NCI-H2196 treated with DMSO at 0.1 percent for 48 hours (cell line): ENCODE data around the gene REL.
"Not testable (repeated sequence)": the region's sequence is repeated elsewhere in the genome, so short reads cannot be mapped to it uniquely, and the experiment has no call there.

Source experiments
- DNase-seq: peaks from one replicate; lab custom pipeline; 2025; ENCODE audit not compliant: unreplicated experiment; lab: John Stamatoyannopoulos, UW

REL gene

GRCh38 chr2:60867007-60867406 is 14.4 kb upstream of the REL start:
- DNase-seq = no peak

- no peak for DNase-seq
Measured at GRCh38 chr2:60867848-60868247, 13.5 kb upstream of the REL start.

- DNase-seq = no peak
Measured at GRCh38 chr2:60868589-60869273, 12.6 kb upstream of the REL start.

GRCh38 chr2:60872510-60872928 is 8.9 kb upstream of the REL start:
- no peak for DNase-seq

- DNase-seq = no peak
Measured at GRCh38 chr2:60873381-60873780, 8.0 kb upstream of the REL start.

- no peak for DNase-seq
Measured at GRCh38 chr2:60875520-60875919, 5.9 kb upstream of the REL start.

GRCh38 chr2:60880643-60881046 is 729 bp upstream of the REL start:
- no peak for DNase-seq

GRCh38 chr2:60882971-60883753 is 1.8 kb downstream of the REL start:
- DNase-seq = no peak

- DNase-seq = no peak
Measured at GRCh38 chr2:60883896-60884295, 2.5 kb downstream of the REL start.

GRCh38 chr2:60884800-60885199 is 3.4 kb downstream of the REL start:
- no peak for DNase-seq

- no peak for DNase-seq
Measured at GRCh38 chr2:60885683-60886082, 4.3 kb downstream of the REL start.

- DNase-seq = no peak
Measured at GRCh38 chr2:60886991-60887390, 5.6 kb downstream of the REL start.

GRCh38 chr2:60888853-60889252 is 7.5 kb downstream of the REL start:
- no peak for DNase-seq

- DNase-seq = not testable (repeated sequence)
Measured at GRCh38 chr2:60889581-60890392, 8.4 kb downstream of the REL start.

GRCh38 chr2:60890393-60890707 is 9.0 kb downstream of the REL start:
- no peak for DNase-seq

GRCh38 chr2:60891180-60891579 is 9.8 kb downstream of the REL start:
- no peak for DNase-seq

- DNase-seq = no peak
Measured at GRCh38 chr2:60898567-60898966, 17.2 kb downstream of the REL start.

GRCh38 chr2:60899230-60899891 is 18.0 kb downstream of the REL start:
- DNase-seq = no peak

- no peak for DNase-seq
Measured at GRCh38 chr2:60899892-60900249, 18.5 kb downstream of the REL start.

GRCh38 chr2:60901296-60901695 is 19.9 kb downstream of the REL start:
- DNase-seq = not testable (repeated sequence)

- DNase-seq = not testable (repeated sequence)
Measured at GRCh38 chr2:60905867-60906266, 24.5 kb downstream of the REL start.
